HFFc6 (cell line): ENCODE data around the gene AGRP. TPM values are rescaled to one million over a fixed set of nuclear protein-coding genes. Genes with fewer than 3 reads are reported as not detected.
"Not testable (repeated sequence)": the region's sequence is repeated elsewhere in the genome, so short reads cannot be mapped to it uniquely, and the experiment has no call there.

Experiments used
- DNase-seq: peaks from one replicate; pipeline ENCODE4 v3.0.0-alpha.2; 2018
- H3K27ac Mint-ChIP-seq: 2 replicates; pipeline ENCODE4 v1.8.0; 2020; ENCODE audit warnings: mild to moderate bottlenecking, mixed read lengths
- H3K27me3 Mint-ChIP-seq: 2 replicates; pipeline ENCODE4 v1.8.0; 2021; ENCODE audit warnings: mild to moderate bottlenecking, moderate library complexity, mixed read lengths; ENCODE audit not compliant: insufficient read depth
- H3K36me3 Mint-ChIP-seq: 2 replicates; pipeline ENCODE4 v1.8.0; 2021; ENCODE audit warnings: low read depth, mixed read lengths
- H3K4me1 Mint-ChIP-seq: 2 replicates; pipeline ENCODE4 v1.8.0; 2020; ENCODE audit warnings: low read depth, mixed read lengths
- H3K4me3 Mint-ChIP-seq: 2 replicates; pipeline ENCODE4 v1.8.0; 2020; ENCODE audit warnings: mild to moderate bottlenecking, moderate library complexity, mixed read lengths
- H3K9me3 Mint-ChIP-seq: 2 replicates; pipeline ENCODE4 v1.8.0; 2020; ENCODE audit warnings: mild to moderate bottlenecking, mixed read lengths
- CTCF ChIP-seq: fragments of 200-600 bp; sonication (generic); IDR thresholded peaks from 2 replicates; pipeline ENCODE4 v1.5.0; 2021; ENCODE audit warnings: antibody characterized with exemption, mild to moderate bottlenecking
- total RNA-seq, 6 experiments: library from RNA; stranded (reverse); fragmentation: NEBNext Ultra II Directional; extraction: Animal tissue kit (Norgen Biotek cat#: 25700); gene quantifications; 2 replicates in 1 of 6; 3 replicates in 5 of 6; pipeline ENCODE4 v1.2.3, GENCODE V29; 2021

The AGRP gene
- total RNA-seq, 6 experiments from 2014 or later = not detected

DNA sequence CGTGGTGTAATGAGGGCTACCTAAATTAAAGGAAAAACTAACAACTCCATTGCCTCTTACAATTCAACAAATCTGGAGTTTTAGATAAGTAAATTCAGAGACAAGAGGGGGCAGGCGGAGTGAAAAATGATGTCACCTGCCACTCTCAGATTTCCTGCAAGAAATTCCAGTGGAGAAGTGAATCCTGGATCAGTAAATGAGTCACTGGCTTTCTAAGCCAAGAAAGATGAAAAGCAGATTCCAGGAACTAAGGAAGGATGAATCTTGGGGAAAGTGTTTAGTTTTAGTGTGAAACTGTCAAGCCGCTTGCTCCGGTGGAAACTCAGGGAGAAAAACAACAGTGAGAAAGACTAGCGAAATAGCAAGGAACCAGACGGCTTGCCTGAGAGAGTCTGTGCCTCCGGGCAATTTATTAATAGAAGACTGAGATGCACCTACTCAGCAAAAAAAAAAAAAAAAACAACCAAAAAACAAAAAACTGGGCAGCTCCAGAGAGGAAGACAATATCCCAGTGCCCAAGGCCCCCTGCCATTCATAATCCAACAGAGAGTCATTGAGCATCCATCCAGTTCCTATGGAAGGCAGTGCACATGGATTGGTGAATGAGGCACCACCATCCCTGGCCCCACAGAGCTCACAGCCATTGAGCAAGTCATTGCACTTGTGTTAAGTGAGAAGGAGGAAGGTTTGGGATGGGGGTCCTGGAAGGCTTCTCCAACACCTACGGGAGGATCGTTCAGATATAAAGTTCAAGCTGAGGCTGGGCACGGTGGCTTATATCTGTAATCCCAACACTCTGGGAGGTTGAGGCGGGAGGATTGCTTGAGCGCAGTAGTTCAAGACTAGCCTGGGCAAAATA lies 33.2 kb upstream of the AGRP start:
- Mint-ChIP-seq H3K27ac (peak overlapping the region; percentile 68), H3K4me3 (peak overlapping the region; percentile 68), H3K27me3 (peaks cover 5% of the 10 kb centered on the region; the same call in 1 of the 2 replicates), H3K36me3 (no peaks in the 10 kb centered on the region), H3K9me3 (no peaks in the 10 kb centered on the region), H3K4me1 (peaks cover 29% of the 10 kb centered on the region)
- DNase-seq = peak; percentile 59
- TF ChIP-seq CTCF = no peak

- peak; percentile 76 for DNase-seq
- H3K36me3 Mint-ChIP-seq = no peaks in the 10 kb centered on the region
- peak; percentile 90 for TF ChIP-seq CTCF
- peaks cover 20% of the 10 kb centered on the region for H3K4me1 Mint-ChIP-seq
- H3K4me3 Mint-ChIP-seq = no peak overlapping the region
- H3K27ac Mint-ChIP-seq = no peak overlapping the region
- peaks cover 4% of the 10 kb centered on the region; the same call in 1 of the 2 replicates for H3K27me3 Mint-ChIP-seq
- no peaks in the 10 kb centered on the region for H3K9me3 Mint-ChIP-seq
Observed at GRCh38 chr16:67514382-67514828, 31.1 kb upstream of the AGRP start.

DNA sequence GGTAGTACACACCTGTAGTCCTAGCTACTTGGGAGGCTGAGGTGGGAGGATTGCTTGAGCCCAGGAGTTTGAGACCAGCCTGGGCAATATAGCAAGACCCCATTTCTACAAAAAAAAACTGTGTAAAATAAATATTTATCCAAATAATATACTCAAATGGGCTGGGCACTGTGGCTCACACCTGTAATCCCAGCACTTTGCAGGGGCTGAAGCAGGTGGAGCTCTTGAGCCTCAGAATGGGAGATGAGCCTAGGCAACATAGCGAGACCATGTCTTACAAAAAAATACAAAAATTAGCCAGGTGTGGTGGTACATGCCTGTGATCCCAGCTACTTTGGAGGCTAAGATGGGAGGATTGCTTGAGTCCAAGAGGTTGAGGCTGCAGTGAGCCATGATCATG lies 30.5 kb upstream of the AGRP start:
- not testable (repeated sequence) for H3K27ac Mint-ChIP-seq, H3K36me3 Mint-ChIP-seq, H3K4me3 Mint-ChIP-seq, H3K9me3 Mint-ChIP-seq, DNase-seq, H3K27me3 Mint-ChIP-seq
- peaks cover 20% of the 10 kb centered on the region for H3K4me1 Mint-ChIP-seq

DNA sequence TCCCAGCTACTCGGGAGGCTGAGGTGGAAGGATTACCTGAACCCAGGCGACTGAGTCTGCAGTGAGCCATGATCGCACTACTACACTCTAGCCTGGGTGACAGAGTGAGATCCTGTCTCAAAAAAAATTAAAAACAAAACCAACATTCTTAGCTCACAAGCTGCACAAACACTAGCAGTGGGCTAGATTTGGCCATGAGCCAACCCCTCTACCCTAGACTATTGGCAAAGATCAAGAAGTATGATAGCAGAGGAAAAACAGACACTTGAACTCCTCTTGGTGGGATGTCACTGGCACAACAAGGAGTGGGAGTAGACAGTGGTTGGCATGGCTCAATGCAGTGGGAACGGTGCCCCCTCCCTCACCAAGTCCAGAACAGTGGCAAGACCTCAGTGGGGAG lies 25.7 kb upstream of the AGRP start:
- Mint-ChIP-seq H3K36me3 (no peaks in the 10 kb centered on the region), H3K4me3 (no peak overlapping the region), H3K4me1 (peaks cover 6% of the 10 kb centered on the region), H3K27me3 (peaks cover 9% of the 10 kb centered on the region; the same call in 1 of the 2 replicates), H3K27ac (no peak overlapping the region), H3K9me3 (no peaks in the 10 kb centered on the region)
- no peak for TF ChIP-seq CTCF
- DNase-seq = no peak

DNA sequence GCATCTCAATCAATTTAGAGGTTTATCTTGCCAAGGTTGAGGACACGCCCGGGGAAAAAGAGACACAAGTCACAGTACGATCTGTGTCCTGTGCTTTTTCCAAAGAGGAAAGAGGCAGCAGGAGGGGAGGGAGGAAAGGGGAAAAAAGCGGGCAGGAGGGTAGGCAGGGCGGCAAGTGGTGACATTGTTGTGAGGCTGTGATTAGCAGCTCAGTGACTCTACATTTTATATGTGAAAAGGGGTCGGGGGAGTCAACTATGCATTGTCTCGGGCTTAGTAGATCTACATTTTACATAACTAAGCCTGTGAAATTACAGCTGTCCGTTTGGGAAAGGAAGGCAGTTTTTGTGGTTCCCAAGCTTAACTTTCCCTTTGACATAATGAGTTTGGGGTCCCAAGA lies 23.1 kb upstream of the AGRP start:
- no peak for DNase-seq
- TF ChIP-seq CTCF = no peak
- no peaks in the 10 kb centered on the region for H3K9me3 Mint-ChIP-seq
- no peak overlapping the region for H3K27ac Mint-ChIP-seq
- H3K27me3 Mint-ChIP-seq = peaks cover 7% of the 10 kb centered on the region; the same call in 1 of the 2 replicates
- H3K4me3 Mint-ChIP-seq = no peak overlapping the region
- H3K36me3 Mint-ChIP-seq = no peaks in the 10 kb centered on the region
- H3K4me1 Mint-ChIP-seq = peaks cover 6% of the 10 kb centered on the region
